Measurements from ENCODE around the gene ZNG1E.
"Not testable (repeated sequence)": the region's sequence is repeated elsewhere in the genome, so short reads cannot be mapped to it uniquely, and the experiment has no call there.

Gene ZNG1E

DNA sequence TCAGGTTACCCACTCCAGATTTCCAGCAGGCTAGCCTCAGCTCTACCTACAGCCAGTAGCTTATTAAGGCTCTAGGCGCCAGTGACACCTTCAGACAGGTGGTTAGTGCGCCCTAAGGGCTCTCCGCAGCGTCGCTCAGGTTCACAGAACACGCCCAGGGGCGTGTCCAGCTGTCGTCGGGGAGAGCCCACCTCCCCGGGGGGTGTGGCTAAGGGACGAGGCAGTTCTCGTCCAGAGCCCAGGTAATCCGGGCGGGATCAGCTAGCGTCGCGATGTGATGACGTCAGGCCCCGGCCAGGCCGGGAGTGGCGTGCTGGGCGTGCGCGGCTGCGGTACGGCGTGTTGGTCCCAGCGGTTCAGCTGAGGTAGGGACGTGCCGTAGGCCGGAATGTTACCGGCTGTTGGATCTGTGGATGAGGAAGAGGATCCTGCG is at the start of gene ZNG1E:
TSS of gene ZNG1E (plus strand) at position 340 of the 433 bp plus-strand sequence. CDS start at position 389, 49 bp downstream.
- DNase-seq, result not testable (repeated sequence)

DNA sequence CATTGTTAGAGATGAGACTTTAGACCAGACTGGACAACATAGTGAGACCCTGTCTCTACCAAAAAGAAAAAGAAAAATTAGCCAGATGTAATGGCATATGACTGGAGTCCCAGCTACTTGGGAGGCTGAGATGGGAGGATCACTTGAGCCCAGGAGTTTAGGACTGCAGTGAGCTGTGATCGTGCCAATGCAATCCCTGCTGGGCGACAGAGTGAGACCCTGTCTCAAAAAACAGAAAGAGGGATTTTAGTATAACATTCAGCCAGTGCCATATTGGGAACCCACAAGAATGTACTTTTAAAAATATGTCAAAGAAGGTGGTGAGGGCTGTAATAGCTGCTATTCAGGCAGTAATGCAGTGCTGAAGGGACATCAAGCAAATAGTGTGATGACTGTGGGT is 2.1 kb upstream of the ZNG1E start:
- not testable (repeated sequence) for DNase-seq

DNA sequence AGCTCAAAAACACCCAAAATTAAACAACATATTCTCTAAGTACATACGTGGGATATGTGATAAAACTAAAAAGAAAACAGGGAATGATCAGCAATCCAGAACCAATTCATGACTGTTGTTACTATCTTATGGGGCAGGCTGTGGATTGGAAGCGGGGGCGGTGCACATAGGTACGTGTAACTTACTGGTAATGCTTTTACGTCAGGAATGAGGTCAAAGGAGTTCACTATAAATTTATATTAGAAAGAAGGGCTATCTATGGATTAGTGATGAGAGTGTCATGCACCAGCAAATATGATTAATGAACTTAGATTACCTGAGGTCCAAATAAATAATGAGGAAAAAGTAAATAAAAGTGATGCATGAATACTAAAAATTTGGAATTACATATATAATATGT is 710 bp upstream of the ZNG1E start:
- DNase-seq, result not testable (repeated sequence)

DNA sequence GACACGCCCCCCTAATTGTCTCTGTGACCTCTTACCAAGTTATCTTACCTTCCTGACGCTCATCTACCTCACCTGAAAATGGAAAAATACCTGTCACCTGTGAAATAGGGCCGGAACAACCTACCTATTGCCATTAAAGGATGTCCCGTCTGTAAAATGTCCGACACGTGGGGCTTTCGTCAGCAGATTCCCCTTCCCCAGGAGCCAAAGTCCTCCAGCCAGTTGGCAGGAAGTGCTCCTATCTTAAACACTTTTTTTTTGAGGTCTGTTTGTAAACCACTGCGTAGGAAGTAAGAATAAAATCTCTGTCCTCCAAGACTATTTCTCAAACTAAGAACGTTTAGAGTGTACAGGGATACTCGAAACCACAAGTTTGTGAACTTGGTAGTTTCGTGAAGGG is 661 bp downstream of the ZNG1E start:
- DNase-seq, result not testable (repeated sequence)

DNA sequence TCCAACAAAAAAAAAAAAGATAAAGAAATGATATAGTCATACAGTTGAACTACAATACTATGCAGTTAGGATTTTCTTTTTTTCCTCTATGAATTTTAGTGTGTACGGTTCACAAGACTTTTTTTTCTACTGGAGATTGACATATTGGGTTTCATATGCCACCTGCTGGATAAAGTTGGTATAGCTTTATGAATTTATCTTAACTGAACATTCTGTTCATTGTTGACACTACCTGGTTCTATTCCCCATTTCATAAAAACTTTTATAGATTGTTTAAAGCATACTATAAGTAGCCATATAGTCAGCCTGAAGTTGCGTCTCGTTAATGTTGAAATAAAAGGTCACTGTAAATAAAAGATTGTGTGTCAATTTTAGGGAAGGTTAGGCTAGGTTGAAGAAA is 2.8 kb downstream of the ZNG1E start:
- not testable (repeated sequence) for DNase-seq

DNA sequence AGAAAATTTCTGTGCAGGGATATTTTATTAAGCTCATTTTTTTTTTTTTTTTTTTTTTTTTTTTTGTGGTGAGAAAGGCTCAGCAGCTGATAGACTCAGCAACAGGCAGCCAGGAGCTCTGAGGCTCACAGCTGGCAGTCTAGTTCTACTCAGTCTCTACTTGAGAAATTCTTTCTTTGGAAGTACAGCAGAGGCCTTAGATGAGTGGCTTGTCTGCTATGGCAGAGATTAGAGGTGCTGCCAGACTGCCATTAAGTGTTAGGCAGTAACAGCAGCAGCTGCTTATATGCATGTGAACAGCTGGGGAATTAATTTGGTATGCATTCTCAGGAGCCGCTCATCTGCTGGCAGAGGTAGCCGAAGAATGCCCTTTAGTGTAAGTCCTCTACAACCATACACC is 27.8 kb downstream of the ZNG1E start:
- DNase-seq, result not testable (repeated sequence)

GRCh38 chr9:65714445-65714844 is 38.7 kb downstream of the ZNG1E start:
- DNase-seq, result not testable (repeated sequence)

DNA sequence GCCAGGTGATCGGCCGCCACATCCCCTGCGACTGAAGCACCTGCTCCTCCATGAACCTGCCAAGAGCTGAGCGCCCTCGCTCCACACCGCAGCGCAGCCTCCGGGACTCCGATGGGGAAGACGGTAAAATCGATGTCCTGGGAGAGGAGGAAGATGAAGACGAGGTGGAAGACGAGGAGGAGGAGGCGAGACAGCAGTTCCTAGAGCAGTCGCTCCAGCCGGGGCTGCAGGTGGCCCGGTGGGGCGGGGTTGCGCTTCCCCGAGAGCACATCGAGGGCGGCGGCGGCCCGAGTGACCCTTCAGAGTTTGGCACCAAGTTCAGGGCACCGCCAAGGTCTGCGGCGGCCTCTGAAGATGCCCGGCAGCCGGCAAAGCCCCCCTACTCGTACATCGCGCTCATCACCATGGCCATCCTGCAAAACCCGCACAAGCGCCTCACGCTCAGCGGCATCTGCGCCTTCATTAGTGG is 61.4 kb downstream of the ZNG1E start, which contains the start of gene FOXD4L4:
TSS of gene FOXD4L4 (plus strand) at position 51 of the 469 bp plus-strand sequence. CDS start at position 51, 0 bp downstream.
- not testable (repeated sequence) for DNase-seq

DNA sequence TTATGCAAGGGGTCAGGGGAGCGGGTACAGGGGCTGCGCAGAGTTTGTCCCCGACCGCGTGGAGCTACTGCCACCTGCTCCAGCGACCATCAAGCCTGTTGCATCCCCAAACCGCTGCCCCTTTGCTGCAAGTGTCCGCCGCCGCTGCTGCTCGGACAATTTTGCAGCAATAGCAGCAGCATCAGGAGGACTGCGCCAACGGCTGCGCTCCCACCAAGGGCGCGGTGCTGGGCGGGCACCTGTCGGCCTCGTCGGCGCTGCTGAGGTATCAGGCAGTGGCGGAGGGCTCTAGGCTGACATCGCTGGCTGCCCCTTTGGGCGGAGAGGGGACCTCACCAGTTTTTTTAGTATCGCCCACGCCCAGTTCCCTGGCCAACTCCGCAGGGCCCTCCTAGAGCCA is 62.4 kb downstream of the ZNG1E start:
- DNase-seq, result not testable (repeated sequence)
